Myocyte (in vitro differentiated cells): ENCODE data around the gene RPL37. TPM values are rescaled to one million over a fixed set of nuclear protein-coding genes. Genes with fewer than 3 reads are reported as not detected.

ENCODE experiments used
- total RNA-seq: library from RNA; depleted of rRNA; stranded (reverse); fragments of >200 nt; gene quantifications from 2 replicates; pipeline ENCODE4 v1.2.3, GENCODE V29; 2014

Gene RPL37
- total RNA-seq, 1 donor from 2014 or later: 67.5 TPM

Other genes with a start within 250 kb of the RPL37 start
- 58.6 and 59.5 TPM in 2 replicates for gene PTGER4, start 155.3 kb downstream of the RPL37 start, total RNA-seq
- 26.7 and 33.5 TPM in 2 replicates for gene TTC33, start 79.3 kb downstream of the RPL37 start, total RNA-seq
- 50.2 and 70.8 TPM in 2 replicates for gene PRKAA1, start 36.8 kb downstream of the RPL37 start, total RNA-seq
- 4.7 and 4.8 TPM in 2 replicates for gene CARD6, start 6.1 kb upstream of the RPL37 start, total RNA-seq
- gene C7, start 74.3 kb upstream of the RPL37 start, total RNA-seq: 3.6 and 25.8 TPM in 2 replicates
- gene MROH2B, start 236.1 kb upstream of the RPL37 start, total RNA-seq: not detected in 2 replicates